ENCODE results near the gene LMBR1.
"Not testable (repeated sequence)": the region's sequence is repeated elsewhere in the genome, so short reads cannot be mapped to it uniquely, and the experiment has no call there.

Gene LMBR1, protein sequence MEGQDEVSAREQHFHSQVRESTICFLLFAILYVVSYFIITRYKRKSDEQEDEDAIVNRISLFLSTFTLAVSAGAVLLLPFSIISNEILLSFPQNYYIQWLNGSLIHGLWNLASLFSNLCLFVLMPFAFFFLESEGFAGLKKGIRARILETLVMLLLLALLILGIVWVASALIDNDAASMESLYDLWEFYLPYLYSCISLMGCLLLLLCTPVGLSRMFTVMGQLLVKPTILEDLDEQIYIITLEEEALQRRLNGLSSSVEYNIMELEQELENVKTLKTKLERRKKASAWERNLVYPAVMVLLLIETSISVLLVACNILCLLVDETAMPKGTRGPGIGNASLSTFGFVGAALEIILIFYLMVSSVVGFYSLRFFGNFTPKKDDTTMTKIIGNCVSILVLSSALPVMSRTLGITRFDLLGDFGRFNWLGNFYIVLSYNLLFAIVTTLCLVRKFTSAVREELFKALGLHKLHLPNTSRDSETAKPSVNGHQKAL

DNA sequence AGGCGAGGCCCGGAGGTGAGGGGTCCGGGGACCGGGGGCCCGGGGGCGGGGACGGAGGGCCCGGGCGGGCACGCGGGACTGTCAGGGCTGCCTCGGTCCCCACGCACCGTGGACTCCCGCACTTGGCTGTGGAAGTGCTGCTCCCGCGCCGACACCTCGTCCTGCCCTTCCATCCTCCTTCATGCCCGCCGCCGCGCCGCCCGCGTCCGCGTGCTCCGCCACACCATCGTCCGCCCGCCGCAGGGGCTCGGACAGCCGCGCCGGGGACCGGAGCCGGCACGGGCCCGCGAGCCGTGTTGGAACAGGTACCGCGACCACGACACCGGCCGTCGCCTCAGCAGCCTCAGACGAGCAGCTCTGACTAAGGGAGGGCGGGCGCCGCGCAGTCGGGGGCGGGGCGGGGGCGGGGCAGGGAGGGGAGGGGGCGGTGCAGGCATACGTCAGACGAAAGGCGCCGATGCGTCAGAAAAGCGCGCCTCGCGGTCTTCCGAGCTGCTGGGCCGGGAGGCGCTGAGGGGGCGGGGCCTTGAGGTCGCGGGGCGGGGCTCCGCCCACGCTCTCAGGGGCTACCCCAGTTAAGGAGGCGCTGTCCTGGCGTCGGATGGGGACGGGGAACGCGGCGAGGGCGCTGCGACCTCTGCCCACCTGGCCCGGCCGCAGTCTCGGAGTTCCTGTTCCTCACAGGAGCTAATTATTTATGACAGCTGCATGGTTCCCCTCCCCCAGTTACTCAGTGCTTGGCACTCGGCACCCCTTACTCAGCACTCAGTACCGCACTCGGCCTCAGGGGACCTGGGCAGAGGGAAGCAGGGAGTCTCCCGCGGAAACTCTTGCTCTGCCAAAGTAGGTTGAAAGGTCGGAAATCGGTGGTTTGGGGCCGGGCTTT, at the start of gene LMBR1:
LMBR1 (minus strand) TSS at position 363 of the 886 bp plus-strand sequence; CDS start at position 173, 190 bp downstream.
- DNase-seq, result peak; percentile 96

DNA sequence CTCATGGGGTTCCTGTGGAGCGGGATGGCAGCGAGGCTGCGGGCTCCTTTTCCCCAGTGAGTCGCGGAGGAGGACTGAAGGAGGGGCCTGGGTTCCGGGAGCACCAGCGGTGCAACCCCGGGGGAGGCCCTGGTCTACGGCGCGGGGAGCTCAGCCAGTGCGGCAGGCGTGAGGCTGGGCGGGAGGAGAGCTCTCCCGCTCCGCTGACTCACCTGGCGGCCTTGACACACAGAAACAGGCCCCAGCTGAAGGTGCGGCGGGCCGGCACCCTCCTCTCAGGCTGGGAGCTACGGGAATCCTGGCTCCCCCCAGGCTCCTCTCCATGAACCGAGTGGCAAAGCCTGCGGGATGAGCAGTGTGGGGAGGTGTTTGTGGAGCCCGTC, 49.7 kb upstream of the LMBR1 start:
- no peak for DNase-seq

DNA sequence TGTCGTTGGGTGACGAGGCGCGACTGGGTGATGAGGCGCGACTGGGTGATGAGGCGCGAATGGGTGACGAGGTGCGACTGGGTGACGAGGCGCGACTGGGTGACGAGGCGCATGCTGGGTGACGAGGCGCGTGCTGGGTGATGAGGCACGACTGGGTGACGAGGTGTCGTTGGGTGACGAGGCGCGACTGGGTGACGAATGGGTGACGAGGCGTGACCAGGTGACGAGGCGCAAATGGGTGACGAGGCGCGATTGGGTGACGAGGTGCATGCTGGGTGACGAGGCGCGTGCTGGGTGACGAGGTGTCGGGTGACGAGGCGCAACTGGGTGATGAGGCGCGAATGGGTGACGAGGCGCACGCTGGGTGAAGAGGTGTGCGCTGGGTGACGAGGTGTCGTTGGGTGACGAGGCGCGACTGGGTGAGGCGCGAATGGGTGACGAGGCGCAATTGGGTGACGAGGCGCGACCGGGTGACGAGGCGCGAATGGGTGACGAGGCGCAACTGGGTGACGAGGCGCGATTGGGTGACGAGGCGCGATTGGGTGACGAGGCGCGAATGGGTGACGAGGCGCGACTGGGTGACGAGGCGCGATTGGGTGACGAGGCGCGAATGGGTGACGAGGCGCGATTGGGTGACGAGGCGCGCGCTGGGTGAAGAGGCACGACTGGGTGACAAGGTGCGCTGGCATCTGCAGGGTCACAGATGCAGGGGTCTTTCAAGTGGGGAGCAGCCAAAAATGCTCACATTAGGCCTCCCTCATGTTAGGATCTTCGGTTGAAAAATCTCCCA, 48.6 kb upstream of the LMBR1 start:
- no peak for DNase-seq

DNA sequence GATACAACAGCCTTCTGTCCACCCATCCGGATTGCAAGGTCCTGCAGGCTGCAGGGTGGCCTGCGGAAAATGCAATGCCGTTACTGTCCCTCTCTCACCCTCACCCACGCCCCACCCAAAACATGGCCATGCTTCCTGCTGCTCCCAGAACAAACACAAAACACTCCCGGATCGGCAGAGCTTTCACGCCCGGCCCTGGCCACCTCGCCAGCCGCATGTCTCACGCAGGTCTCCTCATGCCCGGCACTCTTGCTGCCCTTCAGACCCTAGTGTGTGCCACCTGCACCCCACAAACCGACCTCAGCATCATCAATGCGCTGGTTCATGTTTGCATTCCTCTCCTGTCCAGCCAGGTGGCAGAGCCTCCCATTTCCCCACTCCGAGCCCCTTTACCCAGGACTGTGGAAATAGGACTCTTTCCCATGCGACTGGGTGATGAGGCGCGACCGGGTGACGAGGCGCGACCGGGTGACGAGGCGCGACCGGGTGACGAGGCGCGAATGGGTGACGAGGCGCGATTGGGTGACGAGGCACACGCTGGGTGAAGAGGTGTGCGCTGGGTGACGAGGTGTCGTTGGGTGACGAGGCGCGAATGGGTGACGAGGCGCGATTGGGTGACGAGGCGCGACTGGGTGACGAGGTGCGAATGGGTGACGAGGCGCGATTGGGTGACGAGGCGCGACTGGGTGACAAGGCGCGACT, 47.6 kb upstream of the LMBR1 start:
- DNase-seq, result no peak

DNA sequence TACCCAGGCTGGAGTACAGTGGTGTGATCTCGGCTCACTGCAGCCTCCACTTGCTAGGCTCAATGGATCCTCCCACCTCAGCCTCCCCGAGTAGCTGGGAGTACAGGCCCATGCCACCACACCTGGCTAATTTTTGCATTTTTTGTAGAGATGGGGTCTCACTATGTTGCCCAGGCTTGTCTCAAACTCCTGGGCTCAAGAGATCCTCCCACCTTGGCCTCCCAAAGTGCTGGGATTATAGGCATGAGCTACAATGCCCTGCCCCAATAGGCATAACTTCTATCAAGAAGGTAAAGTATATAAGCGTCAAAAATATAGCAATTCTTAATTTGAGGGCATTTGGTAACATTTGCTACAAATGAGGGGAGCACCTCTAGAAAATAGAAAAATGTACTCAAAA, 43.8 kb upstream of the LMBR1 start:
- DNase-seq, result not testable (repeated sequence)

DNA sequence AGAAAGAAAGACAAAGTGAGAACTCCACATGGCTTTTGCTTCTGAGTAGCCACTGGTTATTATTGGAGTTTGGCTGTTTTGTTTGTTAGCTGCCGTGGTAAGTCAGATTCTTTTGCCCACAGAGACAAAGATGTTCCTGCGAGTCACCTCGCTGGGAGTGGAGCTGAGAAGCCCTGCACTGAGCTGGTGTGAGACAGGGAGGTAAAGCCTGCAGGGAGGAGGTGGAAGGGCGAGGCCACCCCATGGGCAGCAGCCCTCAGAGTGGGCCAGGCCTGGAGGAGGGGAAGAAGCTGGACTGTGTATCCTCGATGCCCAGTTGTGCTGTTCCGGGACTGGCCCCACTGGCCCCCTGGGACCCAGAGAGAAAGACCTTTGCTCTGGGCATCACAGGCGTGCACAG, 42.3 kb upstream of the LMBR1 start:
- DNase-seq, result no peak

DNA sequence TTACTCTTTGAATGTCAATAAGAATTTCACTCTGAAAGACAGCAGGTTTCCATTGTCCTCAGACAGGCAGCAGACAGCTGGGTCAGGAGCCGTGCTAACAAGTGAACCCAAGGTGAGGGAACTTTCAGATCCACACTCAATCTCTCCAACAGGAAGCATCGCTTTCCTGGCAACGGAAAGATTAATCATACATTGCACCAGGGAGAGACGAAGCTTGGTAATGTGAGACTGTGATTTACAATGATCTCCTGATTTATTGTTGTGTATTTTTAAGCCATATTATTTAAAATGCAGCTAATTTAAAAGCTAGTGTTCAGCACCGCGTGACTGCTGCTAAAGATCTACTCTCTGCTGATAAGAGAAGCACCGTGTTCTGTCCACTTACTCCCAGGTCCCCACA, 39.0 kb upstream of the LMBR1 start:
- no peak for DNase-seq

DNA sequence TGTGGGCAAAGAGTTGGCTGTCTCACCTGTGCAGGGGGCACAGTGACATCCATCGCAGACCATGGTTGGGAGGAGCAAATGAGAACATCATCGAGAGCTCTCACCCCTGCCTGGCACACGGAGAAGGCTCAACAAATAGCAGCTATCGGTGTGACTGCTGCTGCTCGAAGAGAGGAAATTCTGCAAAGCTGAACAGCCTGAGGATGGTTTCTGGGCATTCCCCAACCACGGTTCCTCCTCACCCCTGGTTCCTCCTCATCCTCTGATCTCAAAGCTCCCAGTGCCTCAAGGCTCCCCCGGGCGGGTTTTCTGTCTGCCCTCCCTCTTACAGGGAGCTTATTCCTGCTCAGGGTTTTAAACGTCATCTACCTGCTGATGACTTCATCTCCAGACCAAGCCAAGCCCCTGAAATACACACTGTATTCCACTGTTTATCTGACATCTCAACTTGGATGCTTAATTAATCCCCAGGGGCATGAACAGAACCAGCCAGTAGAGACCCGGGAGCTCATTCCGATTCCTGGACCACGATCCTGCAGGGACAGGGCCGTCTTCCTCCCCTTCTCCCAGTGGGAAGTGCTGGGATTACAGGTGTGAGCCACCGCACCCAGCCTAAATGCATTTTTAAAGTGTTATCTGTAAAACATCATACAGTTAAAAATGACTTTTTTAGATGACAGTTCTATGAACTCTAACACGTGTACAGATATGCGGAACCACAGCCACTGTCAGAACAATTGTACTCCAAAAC, 37.0 kb upstream of the LMBR1 start:
- DNase-seq, result no peak

DNA sequence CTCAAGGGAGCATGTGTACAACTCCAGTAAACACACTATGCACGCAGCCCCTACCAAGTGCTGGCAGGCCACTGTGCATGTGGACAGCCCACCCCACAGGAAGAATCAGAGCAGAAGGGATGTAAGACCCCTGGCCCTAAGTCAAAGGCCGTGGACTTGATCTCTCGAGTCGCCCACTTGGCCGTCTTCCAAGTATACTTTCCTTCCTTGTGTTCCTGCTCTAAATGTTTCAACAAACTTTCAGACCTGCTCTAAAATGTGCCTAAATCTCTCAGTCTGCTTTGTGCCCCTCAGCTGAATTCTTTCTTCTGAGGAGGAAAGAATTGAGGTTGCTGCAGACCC, 35.4 kb upstream of the LMBR1 start:
- DNase-seq, result no peak

DNA sequence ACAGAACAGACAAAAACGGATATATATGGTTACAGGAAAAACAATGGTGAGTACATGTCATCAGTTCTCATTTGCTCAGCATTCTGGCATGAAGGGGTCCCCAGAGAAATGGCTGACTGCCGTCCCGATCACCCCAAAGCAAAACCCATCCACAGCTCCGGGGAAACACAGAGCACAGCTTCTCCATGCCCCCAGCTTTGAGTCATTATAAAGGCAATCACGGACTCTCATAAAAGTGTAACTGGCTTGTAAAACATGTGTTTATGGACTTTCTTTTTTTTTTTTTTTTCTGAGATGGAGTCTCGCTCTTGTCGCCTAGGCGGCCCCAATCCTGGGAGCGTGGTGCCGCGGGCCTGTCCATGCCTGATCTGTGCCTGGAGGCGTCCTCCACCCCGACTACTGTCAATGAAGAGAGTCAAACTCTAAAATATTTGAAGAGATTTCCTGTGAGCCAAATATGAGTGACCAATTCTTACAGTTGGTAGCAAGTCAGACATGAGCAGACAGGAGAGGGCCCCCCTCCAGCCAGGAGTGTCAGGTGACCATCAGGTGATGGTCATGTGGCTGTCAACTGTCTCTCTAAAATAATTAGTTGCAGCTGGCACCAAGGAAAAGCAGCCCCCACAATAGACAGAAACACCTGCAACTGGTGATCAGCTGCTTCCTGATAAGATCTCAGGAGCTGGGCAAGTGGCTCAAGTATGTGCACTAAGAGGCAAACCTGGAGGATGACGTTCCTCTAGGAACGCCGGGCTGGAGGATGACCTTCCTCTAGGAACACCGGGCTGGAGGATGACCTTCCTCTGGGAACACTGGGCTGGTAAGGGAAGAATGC, 34.8 kb upstream of the LMBR1 start:
- DNase-seq, result no peak

DNA sequence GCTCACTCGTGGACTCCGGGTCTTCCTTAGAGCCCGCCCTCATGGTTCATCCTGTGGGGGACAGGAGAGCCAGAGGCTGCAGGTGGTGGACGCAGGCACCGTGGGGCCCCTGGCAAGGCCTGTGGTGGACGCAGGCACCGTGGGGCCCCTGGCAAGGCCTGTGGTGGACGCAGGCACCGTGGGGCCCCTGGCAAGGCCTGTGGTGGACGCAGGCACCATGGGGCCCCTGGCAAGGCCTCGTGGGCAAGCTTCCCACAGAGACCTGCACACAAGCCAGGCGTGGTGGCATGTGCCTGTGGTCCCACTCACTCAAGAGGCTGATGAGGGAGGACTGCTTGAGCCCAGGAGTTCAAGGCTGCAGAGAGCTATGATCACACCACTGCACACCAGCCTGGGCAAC, 32.8 kb upstream of the LMBR1 start:
- DNase-seq, result not testable (repeated sequence)

DNA sequence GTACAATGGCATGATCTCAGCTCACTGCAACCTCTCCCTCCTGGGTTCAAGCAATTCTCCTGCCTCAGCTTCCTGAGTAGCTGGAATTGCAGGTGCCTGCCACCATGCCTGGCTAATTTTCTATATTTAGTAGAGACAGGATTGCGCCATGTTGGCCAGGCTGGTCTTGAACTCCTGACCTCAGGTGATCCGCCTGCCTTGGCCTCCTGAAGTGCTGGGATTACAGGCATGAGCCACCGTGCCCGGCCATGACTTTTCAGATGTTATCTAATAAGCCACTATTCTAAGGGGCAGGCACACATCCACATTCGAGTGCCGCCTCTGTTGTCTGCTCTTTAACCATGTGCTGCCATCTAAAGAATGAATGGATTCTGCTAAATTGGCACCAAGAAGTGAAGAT, 29.3 kb upstream of the LMBR1 start:
- not testable (repeated sequence) for DNase-seq

DNA sequence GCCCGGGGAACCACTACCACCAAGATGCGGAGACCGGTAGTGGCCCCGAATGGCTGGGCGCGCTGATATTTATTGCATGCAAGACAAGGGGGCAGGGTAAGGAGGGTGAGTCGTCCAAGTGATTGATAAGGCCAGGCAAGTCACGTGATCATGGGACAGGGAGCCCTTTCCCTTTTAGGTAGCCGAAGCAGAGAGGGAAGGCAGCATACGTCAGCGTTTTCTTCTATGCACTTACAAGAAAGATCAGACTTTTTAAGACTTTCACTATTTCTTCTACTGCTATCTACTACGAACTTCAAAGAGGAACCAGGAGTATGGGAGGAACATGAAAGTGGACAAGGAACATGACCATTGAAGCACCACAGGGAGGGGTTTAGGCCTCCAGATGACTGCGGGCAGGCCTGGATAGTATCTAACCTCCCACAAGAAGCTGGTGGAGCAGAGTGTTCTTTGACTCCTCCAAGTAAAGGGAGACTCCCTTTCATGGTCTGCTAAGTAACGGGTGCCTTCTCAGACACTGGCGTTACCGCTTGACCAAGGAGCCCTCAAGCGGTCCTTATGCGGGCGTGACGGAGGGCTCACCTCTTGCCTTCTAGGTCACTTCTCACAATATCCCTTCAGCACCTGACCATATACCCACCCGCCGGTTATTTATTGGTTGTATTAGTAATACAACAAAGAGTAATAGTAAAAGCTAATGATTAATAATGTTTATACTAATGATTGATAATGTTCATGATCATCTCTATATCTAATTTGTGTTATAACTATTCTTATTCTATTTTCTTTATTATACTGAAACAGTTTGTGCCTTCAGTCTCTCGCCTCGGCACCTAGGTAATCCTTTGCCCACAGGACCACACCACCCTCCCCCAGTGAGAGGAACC, 27.7 kb upstream of the LMBR1 start:
- not testable (repeated sequence) for DNase-seq

DNA sequence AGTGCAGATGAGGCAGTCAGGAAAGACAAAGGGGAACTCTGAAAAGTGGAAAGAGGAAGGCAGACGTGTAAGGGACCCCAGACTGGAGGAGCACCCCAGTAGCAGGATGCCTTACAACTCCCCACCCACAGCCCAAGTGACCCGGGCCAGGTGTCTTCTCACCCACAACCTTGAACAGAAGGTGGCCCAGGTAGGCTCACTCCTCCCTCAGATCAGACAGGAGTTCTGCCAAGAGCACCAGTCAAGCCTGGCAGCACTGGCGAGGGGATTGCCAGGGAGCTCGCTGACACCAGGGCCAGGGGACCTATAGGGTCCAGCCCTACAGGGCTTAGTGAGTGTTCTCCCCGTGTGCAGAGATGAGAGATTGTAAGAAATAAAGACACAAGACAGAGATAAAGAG, 27.1 kb upstream of the LMBR1 start:
- DNase-seq, result no peak

DNA sequence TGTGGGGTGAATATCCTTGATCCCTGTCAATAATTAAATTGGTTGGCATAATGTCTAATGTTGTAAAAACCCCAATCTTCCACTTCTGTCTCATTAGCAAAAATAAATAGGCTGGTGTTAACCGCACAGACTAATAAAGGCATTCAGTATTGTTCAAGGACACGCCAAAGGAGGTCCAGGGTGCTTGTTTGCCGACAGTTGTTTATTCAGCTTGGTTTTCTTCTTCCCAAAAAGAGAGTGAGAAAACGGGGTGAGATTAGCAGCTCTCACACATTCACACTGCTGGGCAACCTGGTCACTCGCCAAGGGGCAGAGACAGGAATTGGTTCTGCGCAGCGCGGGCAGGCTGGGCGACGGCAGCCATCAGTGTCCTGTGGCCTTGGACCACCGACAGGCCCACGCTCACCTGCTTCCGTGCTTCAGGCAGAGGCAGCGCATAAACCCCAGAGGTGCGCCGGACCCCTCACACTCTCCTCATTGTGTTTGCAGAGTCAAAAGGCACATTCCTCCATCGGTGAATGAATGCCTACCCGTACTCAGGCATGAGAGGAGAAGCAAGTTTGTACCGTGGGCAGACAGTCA, 26.2 kb upstream of the LMBR1 start:
- DNase-seq, result no peak

DNA sequence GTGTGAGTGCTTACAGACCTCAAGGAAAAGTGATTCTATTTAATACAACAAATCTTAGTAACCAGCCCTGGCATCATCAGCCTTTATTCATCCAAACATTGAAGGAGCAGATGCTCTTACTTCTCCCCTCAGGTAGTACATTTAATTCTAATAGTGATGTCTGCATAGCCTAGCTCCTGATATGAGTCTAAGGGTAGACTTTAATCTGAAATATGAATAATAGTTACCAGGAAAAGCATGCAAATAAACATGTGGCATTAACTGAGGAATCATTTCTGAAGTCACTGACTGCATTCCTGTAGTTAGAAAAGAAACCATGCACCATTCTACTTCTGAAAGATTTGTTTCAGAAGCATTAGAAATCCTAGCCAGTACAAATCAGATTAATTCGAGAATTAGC, 25.7 kb upstream of the LMBR1 start:
- peak; percentile 85 for DNase-seq

DNA sequence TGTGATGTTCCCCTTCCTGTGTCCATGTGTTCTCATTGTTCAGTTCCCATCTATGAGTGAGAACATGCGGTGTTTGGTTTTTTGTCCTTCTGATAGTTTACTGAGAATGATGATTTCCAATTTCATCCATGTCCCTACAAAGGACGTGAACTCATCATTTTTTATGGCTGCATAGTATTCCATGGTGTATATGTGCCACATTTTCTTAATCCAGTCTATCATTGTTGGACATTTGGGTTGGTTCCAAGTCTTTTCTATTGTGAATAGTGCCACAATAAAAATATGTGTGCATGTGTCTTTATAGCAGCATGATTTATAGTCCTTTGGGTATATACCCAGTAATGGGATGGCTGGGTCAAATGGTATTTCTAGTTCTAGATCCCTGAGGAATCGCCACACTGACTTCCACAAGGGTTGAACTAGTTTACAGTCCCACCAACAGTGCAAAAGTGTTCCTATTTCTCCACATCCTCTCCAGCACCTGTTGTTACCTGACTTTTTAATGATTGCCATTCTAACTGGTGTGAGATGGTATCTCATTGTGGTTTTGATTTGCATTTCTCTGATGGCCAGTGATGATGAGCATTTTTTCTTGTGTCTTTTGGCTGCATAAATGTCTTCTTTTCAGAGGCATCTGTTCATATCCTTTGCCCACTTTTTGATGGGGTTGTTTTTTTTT, 16.7 kb upstream of the LMBR1 start:
- not testable (repeated sequence) for DNase-seq

DNA sequence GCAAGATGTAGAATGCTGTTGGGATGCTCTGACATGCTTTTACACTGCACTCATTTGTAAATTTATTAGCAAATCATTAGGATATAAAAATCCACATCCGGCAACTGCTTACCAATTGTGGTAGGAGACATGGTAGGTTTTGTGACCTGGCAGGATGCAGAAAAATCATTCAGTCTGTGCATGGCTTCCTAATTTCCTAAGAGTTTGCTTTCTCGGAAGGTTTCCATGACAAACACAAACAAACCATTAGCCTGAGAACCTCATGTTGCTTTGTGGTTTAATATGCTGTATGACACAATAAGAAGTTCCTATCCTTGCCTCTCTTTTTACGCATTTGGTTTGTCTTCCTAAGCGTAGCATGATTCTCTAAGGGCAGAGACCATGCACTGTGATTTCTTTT, 14.7 kb upstream of the LMBR1 start:
- no peak for DNase-seq

DNA sequence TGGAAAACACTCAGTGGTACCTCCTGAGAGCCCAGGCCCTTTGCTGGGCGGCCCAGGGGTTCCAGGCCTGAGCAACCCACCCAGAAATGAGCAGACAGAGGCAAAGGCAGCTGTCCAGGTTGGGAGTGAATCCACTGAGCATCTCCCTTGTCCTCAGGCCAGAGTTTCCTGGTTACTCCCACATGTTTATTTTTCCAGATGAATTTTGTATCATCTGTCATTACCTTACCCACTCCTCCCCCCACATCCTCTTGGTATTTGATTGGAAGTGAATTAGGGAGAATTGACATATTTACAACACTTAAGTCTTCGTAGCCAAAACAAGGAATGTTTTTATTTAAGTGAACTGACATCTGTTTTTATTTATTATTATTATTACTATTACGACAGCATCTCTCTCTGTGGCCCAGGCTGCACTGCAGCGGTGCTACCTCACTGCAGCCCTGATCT, 13.2 kb upstream of the LMBR1 start:
- no peak for DNase-seq
